Head of caudate nucleus (tissue), 42 donors: ENCODE measurements around the gene ITSN1.

Experiments used
- DNase-seq, 42 donors: peaks; one replicate each; pipeline versions ENCODE4 v3.0.0 to v3.0.0-alpha.2; 2020 to 2021; ENCODE audit warnings: mixed read lengths in 7 of 42
- intact Hi-C: fragments of 100-400 bp; cut with DNase I; formaldehyde crosslinking; loops from one replicate; pipeline ENCODE4 v1.15.0; 2022

The ITSN1 gene

GRCh38 chr21:33890187-33890586, 247.9 kb downstream of the ITSN1 start:
- intact Hi-C loops = no loop called here
- no peak for DNase-seq

GRCh38 chr21:33892853-33893252, 250.6 kb downstream of the ITSN1 start:
- intact Hi-C loops = no loop called here
- no peak for DNase-seq

GRCh38 chr21:33893917-33894316, 251.6 kb downstream of the ITSN1 start:
- peak in 1 of 42 donors; percentile 21 for DNase-seq
- intact Hi-C loops = no loop called here

GRCh38 chr21:33894736-33895288, 252.5 kb downstream of the ITSN1 start:
- intact Hi-C loops = no loop called here

GRCh38 chr21:33895356-33895755, 253.1 kb downstream of the ITSN1 start:
- intact Hi-C loops = no loop called here
- DNase-seq = no peak

More at GRCh38 chr21:33894736-33895288, 252.5 kb downstream of the ITSN1 start:
- DNase-seq = peak; percentile 65 to 95 (median 84)

GRCh38 chr21:33896691-33897090, 254.4 kb downstream of the ITSN1 start:
- intact Hi-C loops = no loop called here
- no peak for DNase-seq

- intact Hi-C loops = no loop called here
Observed at GRCh38 chr21:33897098-33897497, 254.8 kb downstream of the ITSN1 start.

GRCh38 chr21:33897739-33898138, 255.4 kb downstream of the ITSN1 start:
- no peak for DNase-seq
- intact Hi-C loops = no loop called here

More at GRCh38 chr21:33897098-33897497, 254.8 kb downstream of the ITSN1 start:
- DNase-seq = no peak

- peak in 1 of 42 donors; percentile 8 for DNase-seq
- intact Hi-C loops = no loop called here
Observed at GRCh38 chr21:33898586-33898985, 256.3 kb downstream of the ITSN1 start.

GRCh38 chr21:33899199-33899598, 256.9 kb downstream of the ITSN1 start:
- DNase-seq = no peak
- intact Hi-C loops = no loop called here

- intact Hi-C loops = no loop called here
- peak in 30 of 42 donors; percentile 18 to 66 (median 40) for DNase-seq
Observed at GRCh38 chr21:33901412-33902288, 259.3 kb downstream of the ITSN1 start.

GRCh38 chr21:33902349-33902748, 260.0 kb downstream of the ITSN1 start:
- intact Hi-C loops = no loop called here
- DNase-seq = peak in 1 of 42 donors; percentile 36

GRCh38 chr21:33904041-33904440, 261.7 kb downstream of the ITSN1 start:
- peak in 17 of 42 donors; percentile 23 to 69 (median 35) for DNase-seq
- intact Hi-C loops = no loop called here

- intact Hi-C loops = no loop called here
- DNase-seq = peak in 2 of 42 donors; percentile 3 to 31
Observed at GRCh38 chr21:33908760-33909159, 266.5 kb downstream of the ITSN1 start.

- DNase-seq = peak in 1 of 42 donors; percentile 1
- intact Hi-C loops = loop anchor here (10.0 kb wide), 1 partner anchor 265 kb away; the partner anchor contains the start of genes CRYZL1 and ITSN1
Observed at GRCh38 chr21:33909756-33910155, 267.5 kb downstream of the ITSN1 start.

- DNase-seq = peak in 1 of 42 donors; percentile 9
- intact Hi-C loops = loop anchor here (10.0 kb wide), 1 partner anchor 269 kb away; the partner anchor contains the start of genes CRYZL1 and ITSN1
Observed at GRCh38 chr21:33914188-33914587, 271.9 kb downstream of the ITSN1 start.

GRCh38 chr21:33915368-33916199, 273.3 kb downstream of the ITSN1 start, which contains the start of gene ATP5PO:
TSS of gene ATP5PO (minus strand) at chr21:33915804. CDS start at chr21:33915763, 41 bp downstream.
- peak; percentile 95 to 99 (median 98) for DNase-seq
- intact Hi-C loops = loop anchor here (10.0 kb wide), 1 partner anchor 271 kb away; the partner anchor contains the start of genes CRYZL1 and ITSN1

GRCh38 chr21:33916200-33916567, 273.9 kb downstream of the ITSN1 start:
- intact Hi-C loops = loop anchor here (10.0 kb wide), 1 partner anchor 271 kb away; the partner anchor contains the start of genes CRYZL1 and ITSN1
- peak in 1 of 42 donors; percentile 36 for DNase-seq

- no peak for DNase-seq
- intact Hi-C loops = loop anchor here (10.0 kb wide), 1 partner anchor 273 kb away; the partner anchor contains the start of genes CRYZL1 and ITSN1
Observed at GRCh38 chr21:33917421-33917820, 275.1 kb downstream of the ITSN1 start.
